Frontal cortex (tissue), 4 donors: ENCODE results near the gene NFE2L1. TPM values are rescaled to one million over a fixed set of nuclear protein-coding genes. Genes with fewer than 3 reads are reported as not detected.

ENCODE experiments used
- DNase-seq, 2 donors: peaks; one replicate each; pipeline ENCODE4 v3.0.0; 2012; ENCODE audit warnings: low spot score in 2 of 2
- FAIRE-seq: peaks from 2 replicates; lab custom pipeline; 2012; peaks lifted over from hg19 to GRCh38; lab: Jason Lieb, UNC
- total RNA-seq: library from RNA; depleted of rRNA; stranded (reverse); fragments of >200 nt; gene quantifications from one replicate; pipeline ENCODE4 v1.2.3, GENCODE V29; 2014
- donor health status: control.
- donor health status: control.
- donor health status: control.

Gene NFE2L1
- total RNA-seq, 1 donor from 2014 or later, result 22.4 TPM

DNA sequence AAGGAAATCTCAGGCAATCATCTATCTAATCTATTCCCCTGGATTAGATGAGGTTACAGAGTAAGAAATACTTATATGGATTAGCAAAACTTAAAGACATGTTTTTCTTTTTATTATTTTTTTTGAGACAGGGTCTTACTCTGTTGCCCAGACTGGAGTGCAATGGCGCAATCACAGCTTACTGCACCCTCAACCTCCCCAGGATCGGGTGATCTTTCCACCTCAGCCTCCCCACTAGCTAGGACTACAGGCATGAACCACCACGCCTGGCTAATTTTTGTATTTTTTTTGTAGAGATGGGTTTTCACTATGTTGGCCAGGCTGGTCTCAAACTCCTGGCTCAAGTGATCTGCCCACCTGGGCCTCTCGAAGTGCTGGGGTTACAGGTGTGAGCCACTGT, 3.3 kb upstream of the NFE2L1 start:
- DNase-seq (no peak), FAIRE-seq (no peak)

DNA sequence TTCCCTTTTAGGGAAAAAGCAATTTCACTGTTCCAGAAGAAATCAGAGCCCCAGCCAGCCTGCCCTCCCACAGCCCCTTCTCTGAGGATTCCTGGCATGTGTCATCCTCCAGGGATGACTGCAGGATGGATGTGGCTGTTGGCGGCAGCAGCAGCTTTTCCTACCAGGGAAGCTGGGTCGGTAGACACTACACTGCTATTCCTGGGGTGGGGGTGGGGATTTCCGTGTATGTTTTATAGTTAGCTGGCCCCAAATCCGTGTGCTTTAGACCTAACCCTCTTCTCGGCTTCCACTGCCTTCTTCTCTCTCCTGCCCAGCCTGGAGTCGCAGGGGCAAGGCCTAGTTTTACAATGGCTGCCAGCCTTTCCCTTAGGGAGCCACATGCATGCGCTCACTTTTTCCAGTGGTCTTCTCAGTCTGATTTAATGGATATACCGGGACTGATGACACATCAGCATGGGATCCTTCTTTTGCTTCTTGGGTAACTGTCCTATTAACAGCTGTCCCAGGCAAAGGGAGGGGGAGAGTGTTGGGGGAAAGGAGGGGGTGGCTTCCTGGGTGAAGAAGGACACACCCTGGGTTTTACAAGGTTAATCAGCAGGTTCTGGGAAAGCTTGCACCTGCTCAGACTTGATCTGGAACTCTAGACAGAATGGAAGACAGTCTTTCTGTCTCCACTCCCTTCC, 2.7 kb upstream of the NFE2L1 start:
- DNase-seq (no peak), FAIRE-seq (no peak)

DNA sequence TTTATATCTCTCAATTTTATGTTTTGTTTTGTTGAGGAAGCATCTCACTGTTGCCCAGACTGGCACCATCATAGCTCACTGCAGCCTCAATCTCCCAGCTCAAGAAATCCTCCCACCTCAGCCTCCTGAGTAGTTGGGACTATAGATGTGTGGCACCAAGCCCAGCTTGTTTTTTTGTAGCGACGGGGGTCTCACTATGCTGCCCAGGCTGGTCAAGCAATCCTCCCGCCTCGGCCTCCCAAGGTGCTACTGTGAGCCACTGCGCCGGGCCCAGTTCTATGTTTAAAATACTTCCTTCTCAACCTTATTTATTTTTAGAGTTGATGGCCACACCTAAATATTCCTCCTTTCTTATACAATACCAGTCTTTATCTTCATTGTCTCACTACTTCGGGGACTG, 1.9 kb upstream of the NFE2L1 start:
- DNase-seq (no peak), FAIRE-seq (no peak)

DNA sequence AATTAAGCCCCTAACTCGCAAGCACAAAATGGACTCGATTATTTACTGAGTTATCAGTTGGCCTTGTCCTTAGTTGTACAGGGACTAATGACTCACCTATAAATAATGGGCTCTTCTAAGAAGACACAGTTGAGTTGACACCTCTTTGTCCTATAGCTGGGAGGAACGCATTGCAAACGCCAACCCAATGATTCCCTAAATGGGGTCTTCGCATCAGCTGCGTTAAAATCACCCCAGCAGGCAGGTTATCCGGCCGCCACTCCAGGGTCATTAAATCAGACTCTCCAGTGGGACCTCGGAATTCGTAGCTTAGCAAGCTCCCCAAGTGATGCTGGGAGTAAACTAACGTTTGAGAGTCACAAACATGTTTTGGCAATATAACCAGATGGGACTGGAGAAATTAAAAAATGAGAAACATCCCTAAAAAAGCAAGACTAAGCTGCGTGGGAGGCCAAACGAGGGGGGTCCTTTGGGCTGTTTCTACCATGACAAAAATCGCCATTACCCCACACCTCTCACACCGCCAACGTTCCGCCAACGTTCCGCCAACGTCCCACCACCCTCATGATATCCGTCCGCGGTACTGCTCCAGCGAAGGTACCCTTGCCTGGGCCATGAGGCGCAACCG, 932 bp upstream of the NFE2L1 start:
- DNase-seq (no peak), FAIRE-seq (no peak)

DNA sequence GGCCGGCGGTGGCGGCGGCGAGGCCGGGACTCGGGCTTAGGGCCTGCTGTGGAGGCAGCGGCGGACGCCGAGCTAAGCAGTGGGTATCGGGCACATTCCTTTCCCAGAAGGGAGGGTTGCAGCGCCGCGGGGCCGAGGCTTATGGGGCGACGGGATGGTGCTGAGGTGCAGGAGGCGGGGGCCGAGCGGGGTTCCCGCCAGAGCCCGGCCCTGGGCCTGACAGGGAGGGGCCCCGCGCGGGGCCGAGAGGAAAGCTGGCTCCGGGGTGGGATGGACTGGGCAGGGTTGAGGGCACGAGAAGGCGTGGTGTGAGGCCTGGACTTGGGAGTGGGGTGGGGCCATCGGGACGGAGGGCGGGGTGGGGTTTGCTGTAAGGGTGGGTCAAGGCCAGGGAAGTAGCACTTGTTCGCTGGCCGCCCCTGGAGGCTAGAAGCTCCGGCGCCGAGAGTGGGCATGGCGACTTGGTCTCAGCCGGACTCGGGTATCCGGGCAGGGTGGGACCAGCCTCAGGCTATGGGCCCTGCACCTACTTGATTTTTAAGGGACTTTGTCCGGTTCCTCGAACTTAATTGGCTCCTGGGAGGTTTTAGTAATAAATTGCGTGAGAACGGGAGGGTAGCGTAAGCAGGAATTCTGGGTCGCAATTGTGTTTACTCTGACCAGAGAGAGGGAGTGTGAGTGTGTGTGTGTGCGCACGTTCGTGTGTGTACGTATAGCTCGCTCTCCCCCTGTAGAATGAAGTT, 396 bp downstream of the NFE2L1 start:
- DNase-seq (peak; percentile 53 to 58), FAIRE-seq (no peak)

DNA sequence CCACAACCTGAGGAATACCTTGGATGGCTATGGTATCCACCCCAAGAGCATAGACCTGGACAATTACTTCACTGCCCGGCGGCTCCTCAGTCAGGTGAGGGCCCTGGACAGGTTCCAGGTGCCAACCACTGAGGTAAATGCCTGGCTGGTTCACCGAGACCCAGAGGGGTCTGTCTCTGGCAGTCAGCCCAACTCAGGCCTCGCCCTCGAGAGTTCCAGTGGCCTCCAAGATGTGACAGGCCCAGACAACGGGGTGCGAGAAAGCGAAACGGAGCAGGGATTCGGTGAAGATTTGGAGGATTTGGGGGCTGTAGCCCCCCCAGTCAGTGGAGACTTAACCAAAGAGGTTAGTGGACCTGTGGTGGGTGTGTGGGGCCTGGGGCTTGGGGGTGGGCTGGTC, 3.1 kb downstream of the NFE2L1 start:
- FAIRE-seq (no peak), DNase-seq (no peak)

DNA sequence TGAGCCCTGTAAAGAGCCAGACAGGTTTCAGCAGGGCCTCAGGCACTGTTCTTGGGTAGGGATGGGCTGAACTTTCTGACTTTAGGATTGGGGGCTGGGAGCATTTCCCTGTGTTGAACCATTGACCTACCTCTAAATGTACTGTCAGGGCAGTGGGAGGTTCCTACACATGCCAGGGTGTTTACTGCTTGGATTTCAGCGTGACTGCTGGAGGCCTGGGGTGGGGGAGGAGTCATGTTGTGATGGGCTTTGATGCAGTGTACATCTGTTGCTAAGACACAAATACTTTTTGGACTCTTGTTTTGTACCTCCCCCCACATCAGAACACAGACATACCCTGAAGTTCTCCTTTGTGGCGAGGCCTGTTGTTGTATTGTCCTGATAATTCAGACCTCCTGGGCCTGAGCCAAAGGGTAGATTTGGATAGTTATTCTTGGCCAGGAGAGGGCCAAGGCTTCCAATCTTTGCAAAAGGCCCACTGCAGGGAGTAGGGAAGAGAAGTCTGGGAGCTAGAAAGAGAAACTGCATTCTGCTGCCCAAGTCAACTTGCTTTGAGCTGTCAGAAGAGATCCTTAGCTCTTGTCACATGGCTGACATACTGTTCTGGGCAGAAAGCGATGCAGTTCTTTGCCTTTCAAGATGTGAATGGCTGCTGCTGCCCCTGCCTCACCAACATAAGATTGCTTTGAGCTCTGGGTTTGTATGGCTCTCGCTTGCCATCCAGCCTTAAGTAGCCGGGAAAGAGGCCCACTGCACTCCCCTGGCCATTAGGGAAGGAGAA, 3.7 kb downstream of the NFE2L1 start:
- FAIRE-seq, result no peak

DNA sequence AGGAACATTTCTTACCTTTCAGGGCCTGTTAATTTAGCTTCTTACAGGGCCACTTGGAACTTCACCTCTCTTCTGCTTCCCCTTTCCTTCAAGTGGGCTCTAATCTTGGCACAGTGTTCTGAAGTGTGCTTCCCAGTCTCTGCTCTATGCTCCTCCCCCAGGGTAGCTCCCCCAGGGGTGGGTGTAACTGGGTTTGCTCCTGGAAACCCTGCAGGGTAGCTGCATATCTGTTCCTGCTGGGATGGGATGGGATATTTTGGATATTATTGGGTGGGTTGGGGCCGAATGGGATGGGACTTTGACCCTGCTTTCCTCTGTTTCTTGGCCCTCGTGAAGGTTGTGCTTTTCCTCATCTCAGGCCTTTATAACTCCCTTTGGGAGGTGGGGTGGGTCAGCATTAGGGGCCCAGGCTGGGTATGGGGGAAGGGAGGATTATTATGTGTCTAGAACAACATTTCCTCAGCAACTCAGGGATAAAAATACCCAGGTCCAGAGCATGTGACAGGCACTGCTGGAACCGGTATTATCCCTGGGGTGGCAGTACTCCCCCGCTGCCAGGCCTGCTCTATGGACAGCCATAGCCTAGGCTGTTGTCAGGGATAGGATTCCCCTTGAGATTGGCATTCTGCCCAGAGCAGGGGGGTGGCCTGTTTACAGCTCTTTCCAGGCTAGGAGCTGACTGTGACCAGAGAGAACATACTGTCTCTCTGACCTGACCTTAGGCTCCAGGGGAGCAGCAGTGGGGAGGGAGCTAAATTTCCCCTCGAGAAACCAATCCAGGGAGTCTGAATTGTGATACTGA, 5.0 kb downstream of the NFE2L1 start:
- peak; percentile 45 to 49 for DNase-seq
- FAIRE-seq, result no peak

More for the DNA sequence above, 3.7 kb downstream of the NFE2L1 start:
- DNase-seq, result no peak

DNA sequence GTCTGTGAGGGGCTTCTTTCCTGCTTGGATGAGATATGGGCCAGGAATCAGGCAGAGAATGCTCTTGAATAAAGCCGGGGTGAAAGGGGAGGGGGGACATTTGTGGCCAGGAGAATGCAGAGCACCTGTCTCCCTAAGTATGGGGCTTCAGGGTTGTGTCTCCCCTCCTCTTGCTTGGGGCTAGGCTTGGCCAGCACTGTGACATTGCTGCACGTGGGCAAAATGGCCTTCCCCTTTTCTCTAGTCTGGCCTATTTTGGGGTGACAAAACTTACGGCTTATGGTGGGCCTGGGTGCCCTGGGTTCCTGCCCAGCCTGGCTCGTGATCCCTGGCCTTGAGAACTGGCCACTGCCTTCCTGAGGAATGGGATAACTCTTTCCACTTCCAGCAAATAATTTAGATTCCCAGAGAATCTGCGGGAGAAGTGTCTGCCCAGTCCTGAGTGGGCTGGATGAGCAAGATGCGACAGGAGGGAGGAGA, 5.6 kb downstream of the NFE2L1 start:
- no peak for FAIRE-seq
- DNase-seq, result no peak

DNA sequence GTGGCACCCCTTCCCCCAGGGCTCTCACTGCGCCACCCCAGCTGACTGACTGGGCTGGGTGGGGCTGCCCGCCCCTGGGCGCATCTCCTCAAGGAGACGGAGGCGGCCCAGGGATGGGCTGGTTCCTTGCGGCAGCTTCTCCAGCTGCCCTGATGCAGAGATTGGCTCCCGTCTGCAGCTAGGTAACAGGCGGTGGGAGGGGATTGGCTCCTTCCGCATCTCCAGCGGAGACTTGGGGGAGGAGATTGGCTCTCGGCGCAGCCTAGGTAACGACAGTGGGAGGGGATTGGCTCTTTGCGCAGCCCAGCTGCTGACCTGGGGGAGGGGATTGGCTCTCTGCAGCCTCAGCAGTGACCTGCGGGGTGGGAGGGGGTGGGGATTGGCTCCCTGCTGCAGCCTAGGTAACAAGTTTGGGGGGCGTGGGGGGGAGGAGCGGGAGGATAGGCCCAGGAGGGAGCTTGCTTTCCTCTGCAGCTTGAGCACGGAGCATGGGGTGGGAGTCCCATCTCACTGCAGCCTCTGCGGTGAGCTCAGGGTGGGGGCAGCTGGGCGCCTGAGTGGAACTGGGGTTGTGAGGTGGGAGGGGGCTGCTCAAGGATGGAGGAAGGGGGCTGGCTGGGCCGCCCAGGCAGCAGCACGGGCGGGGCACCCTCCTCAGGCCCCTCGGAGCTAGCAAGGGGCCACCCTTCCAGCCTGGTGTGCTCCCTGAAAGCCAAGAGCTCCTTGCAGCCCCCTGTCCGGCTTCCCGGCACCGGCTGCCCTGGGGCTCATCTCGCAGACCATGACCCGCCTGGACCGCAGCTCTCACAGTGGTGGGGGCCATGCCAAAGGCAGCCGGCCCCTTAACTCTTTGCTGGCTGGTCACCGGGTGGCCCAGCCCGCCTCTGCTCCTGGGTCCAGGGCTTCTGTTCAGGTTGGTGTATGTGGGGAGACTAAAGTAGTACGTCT, 6.4 kb downstream of the NFE2L1 start:
- FAIRE-seq (no peak), DNase-seq (peak; percentile 53 to 57)

DNA sequence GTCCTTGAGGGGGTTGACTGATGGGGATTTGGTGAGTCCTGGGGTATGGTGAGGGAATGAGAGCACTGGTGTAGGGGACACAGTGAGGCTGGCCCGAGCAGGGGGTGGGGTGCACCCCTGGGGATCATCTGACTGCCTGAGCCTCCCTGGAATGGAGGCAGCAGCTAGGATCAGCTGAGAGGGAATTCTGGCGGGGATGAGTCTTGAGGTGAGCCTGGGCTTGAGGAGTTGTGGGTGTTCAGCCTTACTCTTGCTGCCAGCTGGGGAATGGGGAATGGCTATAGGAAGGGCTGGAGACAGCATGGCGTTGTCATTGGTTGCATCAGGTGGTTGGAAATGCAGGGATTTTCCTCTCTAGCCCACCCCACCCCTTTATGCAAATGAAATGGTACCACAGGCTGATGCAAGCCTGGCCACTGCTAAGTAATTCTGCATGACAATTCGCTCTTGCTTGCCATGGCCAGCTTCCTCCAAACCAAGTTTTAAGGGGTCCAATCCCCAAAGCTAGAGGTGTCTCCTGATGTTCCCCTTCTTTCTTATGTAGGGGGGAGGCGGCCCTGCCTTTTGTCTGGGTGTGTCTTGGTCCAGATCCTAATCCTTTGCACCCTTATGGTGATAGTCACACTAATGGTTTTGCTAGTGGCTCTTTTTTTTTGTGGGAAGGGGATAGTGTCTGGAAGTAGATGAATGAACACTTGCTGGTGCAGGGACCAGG, 7.5 kb downstream of the NFE2L1 start:
- FAIRE-seq (no peak), DNase-seq (no peak)

DNA sequence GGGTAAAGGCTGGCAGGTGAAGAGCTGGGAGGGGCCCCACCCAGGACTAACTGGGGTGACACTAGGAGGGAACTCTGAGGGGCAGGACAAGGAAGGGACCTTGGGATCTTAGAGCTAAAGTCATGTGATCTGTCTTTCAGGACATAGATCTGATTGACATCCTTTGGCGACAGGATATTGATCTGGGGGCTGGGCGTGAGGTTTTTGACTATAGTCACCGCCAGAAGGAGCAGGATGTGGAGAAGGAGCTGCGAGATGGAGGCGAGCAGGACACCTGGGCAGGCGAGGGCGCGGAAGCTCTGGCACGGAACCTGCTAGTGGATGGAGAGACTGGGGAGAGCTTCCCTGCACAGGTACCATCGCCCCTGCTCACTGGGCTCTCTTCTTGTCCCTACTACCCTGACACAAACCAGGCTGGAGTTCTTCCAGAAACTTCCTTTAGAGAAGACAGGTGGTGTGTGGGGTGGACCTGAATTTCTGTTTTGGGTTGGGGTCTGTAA, 8.1 kb downstream of the NFE2L1 start:
- FAIRE-seq, result no peak
- no peak for DNase-seq

DNA sequence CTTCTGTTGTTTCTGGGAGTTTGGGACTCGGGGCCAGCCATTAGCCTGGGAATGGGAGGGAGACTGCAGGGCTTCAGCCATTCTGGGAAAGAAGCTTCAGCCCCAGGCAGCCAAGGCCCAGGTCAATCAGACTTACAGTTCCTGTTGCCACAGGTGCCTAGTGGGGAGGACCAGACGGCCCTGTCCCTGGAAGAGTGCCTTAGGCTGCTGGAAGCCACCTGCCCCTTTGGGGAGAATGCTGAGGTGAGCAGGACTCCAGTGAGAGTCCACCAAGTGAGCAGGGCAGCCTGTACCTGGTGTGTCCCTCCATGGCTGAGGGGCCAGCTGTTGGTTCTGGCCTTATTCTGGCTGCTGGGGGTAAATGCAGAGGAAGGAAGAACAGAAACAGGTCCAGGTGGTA, 8.7 kb downstream of the NFE2L1 start:
- no peak for FAIRE-seq
- no peak for DNase-seq

DNA sequence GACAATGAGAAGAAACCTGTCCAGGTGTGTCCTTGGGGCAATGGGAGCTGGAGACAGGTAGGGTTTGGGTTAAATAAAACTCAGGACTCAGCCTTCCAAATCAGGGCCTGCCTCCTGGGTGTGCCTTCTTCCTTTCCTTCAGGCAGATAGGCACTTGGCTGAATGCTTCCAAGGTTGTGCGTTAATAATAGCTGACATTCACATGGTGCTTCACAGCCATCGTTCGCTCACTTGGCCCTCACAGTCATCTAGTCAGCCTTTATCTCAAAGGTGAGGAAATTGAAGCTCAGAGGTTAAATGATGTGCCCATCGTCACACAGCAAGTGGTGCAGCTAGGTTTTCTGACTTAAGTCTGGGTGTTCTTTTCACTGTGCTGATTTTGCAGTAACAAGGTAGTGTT, 9.5 kb downstream of the NFE2L1 start:
- DNase-seq (no peak), FAIRE-seq (no peak)

DNA sequence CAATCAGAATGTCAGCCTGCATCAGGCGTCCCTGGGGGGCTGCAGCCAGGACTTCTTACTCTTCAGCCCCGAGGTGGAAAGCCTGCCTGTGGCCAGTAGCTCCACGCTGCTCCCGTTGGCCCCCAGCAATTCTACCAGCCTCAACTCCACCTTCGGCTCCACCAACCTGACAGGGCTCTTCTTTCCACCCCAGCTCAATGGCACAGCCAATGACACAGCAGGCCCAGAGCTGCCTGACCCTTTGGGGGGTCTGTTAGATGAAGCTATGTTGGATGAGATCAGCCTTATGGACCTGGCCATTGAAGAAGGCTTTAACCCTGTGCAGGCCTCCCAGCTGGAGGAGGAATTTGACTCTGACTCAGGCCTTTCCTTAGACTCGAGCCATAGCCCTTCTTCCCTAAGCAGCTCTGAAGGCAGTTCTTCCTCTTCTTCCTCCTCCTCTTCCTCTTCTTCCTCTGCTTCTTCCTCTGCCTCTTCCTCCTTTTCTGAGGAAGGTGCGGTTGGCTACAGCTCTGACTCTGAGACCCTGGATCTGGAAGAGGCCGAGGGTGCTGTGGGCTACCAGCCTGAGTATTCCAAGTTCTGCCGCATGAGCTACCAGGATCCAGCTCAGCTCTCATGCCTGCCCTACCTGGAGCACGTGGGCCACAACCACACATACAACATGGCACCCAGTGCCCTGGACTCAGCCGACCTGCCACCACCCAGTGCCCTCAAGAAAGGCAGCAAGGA, 10.4 kb downstream of the NFE2L1 start:
- no peak for FAIRE-seq
- DNase-seq, result no peak

DNA sequence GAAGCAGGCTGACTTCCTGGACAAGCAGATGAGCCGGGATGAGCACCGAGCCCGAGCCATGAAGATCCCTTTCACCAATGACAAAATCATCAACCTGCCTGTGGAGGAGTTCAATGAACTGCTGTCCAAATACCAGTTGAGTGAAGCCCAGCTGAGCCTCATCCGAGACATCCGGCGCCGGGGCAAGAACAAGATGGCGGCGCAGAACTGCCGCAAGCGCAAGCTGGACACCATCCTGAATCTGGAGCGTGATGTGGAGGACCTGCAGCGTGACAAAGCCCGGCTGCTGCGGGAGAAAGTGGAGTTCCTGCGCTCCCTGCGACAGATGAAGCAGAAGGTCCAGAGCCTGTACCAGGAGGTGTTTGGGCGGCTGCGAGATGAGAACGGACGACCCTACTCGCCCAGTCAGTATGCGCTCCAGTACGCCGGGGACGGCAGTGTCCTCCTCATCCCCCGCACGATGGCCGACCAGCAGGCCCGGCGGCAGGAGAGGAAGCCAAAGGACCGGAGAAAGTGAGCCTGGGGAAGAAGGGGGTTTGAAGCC, 11.0 kb downstream of the NFE2L1 start:
- FAIRE-seq, result no peak
- no peak for DNase-seq

DNA sequence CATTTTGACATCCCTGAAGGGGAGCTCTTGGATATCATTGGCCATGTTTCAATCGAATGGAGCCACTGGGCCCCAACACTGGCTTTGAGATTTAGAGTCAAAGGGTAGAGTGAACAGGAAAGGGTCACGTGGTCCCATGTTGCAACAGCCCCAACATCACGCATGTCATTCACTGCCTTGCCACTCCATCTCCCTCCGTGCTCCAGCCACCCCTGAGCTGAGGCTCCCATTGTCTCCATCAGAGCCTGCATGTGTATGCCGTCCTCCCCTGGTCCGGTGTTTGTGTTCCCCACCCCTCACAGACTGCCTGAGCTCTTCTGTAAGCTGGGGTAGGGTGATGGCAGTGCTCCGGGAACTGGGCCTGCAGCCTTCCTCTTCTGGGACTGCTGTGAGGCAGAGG, 12.1 kb downstream of the NFE2L1 start:
- no peak for FAIRE-seq
- no peak for DNase-seq
